ENCODE results near the gene GAS2L3. TPM values are rescaled to one million over a fixed set of nuclear protein-coding genes. Genes with fewer than 3 reads are reported as not detected.
"Not testable (repeated sequence)": the region's sequence is repeated elsewhere in the genome, so short reads cannot be mapped to it uniquely, and the experiment has no call there.

GAS2L3 gene
- total and polyA plus RNA-seq, 2 of the 13 experiments (the other 11 are each of a cell fraction or from before 2014, with no cell fraction given), result 7.0 to 20.8 TPM

DNA sequence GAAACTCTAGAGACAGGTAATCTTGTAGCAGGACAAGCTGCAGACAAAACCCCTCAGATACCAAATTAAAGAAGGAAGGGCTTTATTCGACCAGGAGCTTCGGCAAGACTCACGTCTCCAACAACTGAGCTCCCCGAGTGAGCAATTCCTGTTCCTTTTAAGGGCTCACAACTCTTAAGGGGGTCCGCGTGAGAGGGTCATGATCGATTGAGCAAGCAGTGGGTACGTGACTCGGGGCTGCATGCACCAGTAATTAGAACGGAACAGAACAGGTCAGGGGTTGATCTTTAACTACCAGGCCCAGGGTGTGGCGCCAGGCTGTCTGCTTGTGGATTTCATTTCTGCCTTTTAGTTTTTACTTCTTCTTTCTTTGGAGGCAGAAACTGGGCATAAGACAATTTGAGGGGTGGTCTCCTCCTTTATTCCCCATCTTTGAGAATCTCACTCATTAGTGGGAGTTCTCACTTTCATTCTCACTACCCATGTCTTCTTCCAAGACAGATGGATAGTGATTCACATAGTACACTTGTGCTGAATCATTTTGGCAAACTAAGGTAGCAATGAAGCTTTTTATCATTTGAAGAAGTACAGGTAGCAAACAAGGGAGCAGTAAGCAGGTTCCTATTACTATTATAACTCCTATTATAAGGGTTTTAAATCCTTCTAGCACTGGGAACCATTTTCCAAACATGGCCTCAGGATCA lies 59.8 kb downstream of the GAS2L3 start (continued):
- TF ChIP-seq ISL2 (CRISPR knock-in tag; IDR thresholded peaks at IDR 0.05) (0 out of 2 replicates have a peak, but pooled peaks have one; percentile 29), EP300 (IDR thresholded peaks at IDR 0.05; ENCODE audit: low read depth in 2 of 2, low read length in 2 of 2) (peak in 1 of 2 experiments; percentile 61; a peak in 2 of 4 replicates)
- not testable (repeated sequence) for TF ChIP-seq EP300 (CRISPR knock-in tag; IDR thresholded peaks at IDR 0.05; ENCODE audit: borderline replicate concordance)

GRCh38 chr12:100643246-100643645 lies 69.8 kb downstream of the GAS2L3 start:
- BruUV-seq (replicated peaks), result no TSS peak
- Histone ChIP-seq H3K79me2 (ENCODE audit: insufficient read depth, low read length) (no peaks in the 10 kb centered on the region), H3K36me3 (replicated peaks in 1 of 2; ENCODE audit: control insufficient read depth in 1 of 2, insufficient read depth in 2 of 2, low read length in 2 of 2) (no peaks in the 10 kb centered on the region), H2AFZ (ENCODE audit: low read length) (no peak overlapping the region), H3K4me1 (ENCODE audit: insufficient read depth, low read length) (no peaks in the 10 kb centered on the region), H3K4me3 (replicated peaks in 1 of 3; ENCODE audit: insufficient read depth in 1 of 3, low read depth in 2 of 3, low read length in 3 of 3) (no peak overlapping the region), H3K27me3 (ENCODE audit: control insufficient read depth in 1 of 2, insufficient read depth in 2 of 2, low read length in 2 of 2) (no peaks in the 10 kb centered on the region), H3K4me2 (ENCODE audit: low read depth, low read length) (no peak overlapping the region), H3K27ac (ENCODE audit: extremely low read length, insufficient read depth, low read length) (no peak overlapping the region), H3K9me3 (ENCODE audit: low read length) (peaks cover 6% of the 10 kb centered on the region), H4K20me1 (ENCODE audit: insufficient read depth, low read length) (no peaks in the 10 kb centered on the region), H3K9ac (ENCODE audit: insufficient read depth, low read depth, low read length) (no peak overlapping the region)
- WGBS (ENCODE audit: low lambda C conversion rate), result 93% methylated on average over 5 of the region's 6 CpGs
- intact Hi-C loops (cut with micrococcal nuclease; ENCODE audit: unreplicated experiment), result no loop called here
- ATAC-seq (no peak), DNase-seq (ENCODE audit: low spot score) (no peak), FAIRE-seq (no peak)
- TF ChIP-seq TBL1XR1 (IDR thresholded peaks at IDR 0.05; ENCODE audit: borderline replicate concordance, low read length, partially characterized antibody), result no peak
- TF ChIP-seq ZNF460 (CRISPR knock-in tag; IDR thresholded peaks at IDR 0.05; ENCODE audit: borderline replicate concordance), result no peak
- ChIA-PET POLR2A (no interaction called here), CTCF (ENCODE audit: low intra/inter-chr PET ratio, low total read pairs) (no interaction called here)
- in situ Hi-C loops (cut with HindIII; ENCODE audit: extremely low pct_ligation_motif_present, low pct_unique_long_range_greater_than_20kb), result no loop called here

- ChIA-PET POLR2A (no interaction called here), CTCF (ENCODE audit: low intra/inter-chr PET ratio, low total read pairs) (no interaction called here)
- TF ChIP-seq KAT8 (CRISPR knock-in tag; IDR thresholded peaks at IDR 0.05), result no peak
- TF ChIP-seq KLF12 (CRISPR knock-in tag; IDR thresholded peaks at IDR 0.05; ENCODE audit: borderline replicate concordance), result no peak
- no peak for TF ChIP-seq HNRNPK (IDR thresholded peaks at IDR 0.05; ENCODE audit: low read depth, low read length, poor library complexity, severe bottlenecking)
- no peak for TF ChIP-seq ZNF883 (CRISPR knock-in tag; IDR thresholded peaks at IDR 0.05; ENCODE audit: not compliant biosample characterization)
- TF ChIP-seq SOX13 (IDR thresholded peaks at IDR 0.05), result no peak
- TF ChIP-seq SOX13 (CRISPR knock-in tag; conservative IDR thresholded peaks at IDR 0.05 in 1 of 2, IDR thresholded peaks at IDR 0.05 in 1 of 2), result no peak
- no peak for TF ChIP-seq AHR (CRISPR knock-in tag; IDR thresholded peaks at IDR 0.05)
- no peak for TF ChIP-seq KDM2A (CRISPR knock-in tag; IDR thresholded peaks at IDR 0.05; ENCODE audit: borderline replicate concordance, low read depth)
- no peak for TF ChIP-seq ESRRA (CRISPR knock-in tag; IDR thresholded peaks at IDR 0.05; ENCODE audit: low read depth)
- Histone ChIP-seq H3K4me1 (ENCODE audit: insufficient read depth, low read length) (peaks cover 12% of the 10 kb centered on the region), H3K9me3 (ENCODE audit: low read length) (peaks cover 6% of the 10 kb centered on the region), H3K9ac (ENCODE audit: insufficient read depth, low read depth, low read length) (no peak overlapping the region), H3K4me3 (replicated peaks in 1 of 3; ENCODE audit: insufficient read depth in 1 of 3, low read depth in 2 of 3, low read length in 3 of 3) (no peak overlapping the region), H3K36me3 (replicated peaks in 1 of 2; ENCODE audit: control insufficient read depth in 1 of 2, insufficient read depth in 2 of 2, low read length in 2 of 2) (no peaks in the 10 kb centered on the region), H3K27me3 (ENCODE audit: control insufficient read depth in 1 of 2, insufficient read depth in 2 of 2, low read length in 2 of 2) (no peaks in the 10 kb centered on the region), H3K79me2 (ENCODE audit: insufficient read depth, low read length) (no peaks in the 10 kb centered on the region), H3K4me2 (ENCODE audit: low read depth, low read length) (no peak overlapping the region), H2AFZ (ENCODE audit: low read length) (no peak overlapping the region), H4K20me1 (ENCODE audit: insufficient read depth, low read length) (no peaks in the 10 kb centered on the region), H3K27ac (ENCODE audit: extremely low read length, insufficient read depth, low read length) (no peak overlapping the region)
- DNase-seq (ENCODE audit: low spot score) (no peak), ATAC-seq (no peak), FAIRE-seq (no peak)
- no TSS peak for BruUV-seq (replicated peaks)
- in situ Hi-C loops (cut with HindIII; ENCODE audit: extremely low pct_ligation_motif_present, low pct_unique_long_range_greater_than_20kb) (no loop called here), intact Hi-C loops (cut with micrococcal nuclease; ENCODE audit: unreplicated experiment) (no loop called here)
- 46% methylated on average over 8 of the region's 8 CpGs for WGBS (ENCODE audit: low lambda C conversion rate)
These were observed 73.4 kb downstream of the GAS2L3 start for GRCh38 chr12:100646896-100647295.
